ENCODE results near the gene SNX8.

- TF ChIP-seq, protein P1, sequence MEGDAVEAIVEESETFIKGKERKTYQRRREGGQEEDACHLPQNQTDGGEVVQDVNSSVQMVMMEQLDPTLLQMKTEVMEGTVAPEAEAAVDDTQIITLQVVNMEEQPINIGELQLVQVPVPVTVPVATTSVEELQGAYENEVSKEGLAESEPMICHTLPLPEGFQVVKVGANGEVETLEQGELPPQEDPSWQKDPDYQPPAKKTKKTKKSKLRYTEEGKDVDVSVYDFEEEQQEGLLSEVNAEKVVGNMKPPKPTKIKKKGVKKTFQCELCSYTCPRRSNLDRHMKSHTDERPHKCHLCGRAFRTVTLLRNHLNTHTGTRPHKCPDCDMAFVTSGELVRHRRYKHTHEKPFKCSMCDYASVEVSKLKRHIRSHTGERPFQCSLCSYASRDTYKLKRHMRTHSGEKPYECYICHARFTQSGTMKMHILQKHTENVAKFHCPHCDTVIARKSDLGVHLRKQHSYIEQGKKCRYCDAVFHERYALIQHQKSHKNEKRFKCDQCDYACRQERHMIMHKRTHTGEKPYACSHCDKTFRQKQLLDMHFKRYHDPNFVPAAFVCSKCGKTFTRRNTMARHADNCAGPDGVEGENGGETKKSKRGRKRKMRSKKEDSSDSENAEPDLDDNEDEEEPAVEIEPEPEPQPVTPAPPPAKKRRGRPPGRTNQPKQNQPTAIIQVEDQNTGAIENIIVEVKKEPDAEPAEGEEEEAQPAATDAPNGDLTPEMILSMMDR (IDR thresholded peaks at IDR 0.05; ENCODE audit: poor library complexity), result no peak
- TF ChIP-seq EZH2phosphoT487 (IDR thresholded peaks at IDR 0.05; ENCODE audit: low read depth, severe bottlenecking, unreplicated experiment) (no peak), EZH2 (IDR thresholded peaks at IDR 0.05; ENCODE audit: borderline replicate concordance) (no peak)
These were observed 72.4 kb downstream of the SNX8 start, which contains the start of the genes MRM2 and NUDT1 for GRCh38 chr7:2241580-2242540.

All from hepatocyte (in vitro differentiated cells).